Measurements from ENCODE around the gene PRKCZ.

- TF ChIP-seq CTCF (IDR thresholded peaks at IDR 0.05) (no peak), ZFX (IDR thresholded peaks at IDR 0.05; ENCODE audit: borderline replicate concordance) (no peak)
Measured at GRCh38 chr1:2119886-2120285, 69.7 kb downstream of the PRKCZ start.
